Uterus (tissue), 2 donors: Measurements from ENCODE around the gene RAB11FIP4.

ENCODE experiments used
- POLR2A ChIP-seq, 2 donors: fragments of 450-650 bp; IDR thresholded peaks; one replicate each; pipeline ENCODE4 v1.6.1; 2016; ENCODE audit warnings: antibody characterized with exemption in 2 of 2, mild to moderate bottlenecking in 1 of 2, moderate library complexity in 1 of 2
- TF ChIP-seq, protein P1 (sequence below), 4 experiments: fragments of 200-600 bp in 2 of 4; fragments of 450-650 bp in 2 of 4; sonication (generic) in 2 of 4; IDR thresholded peaks; one replicate each; pipeline ENCODE4 v1.5.1; 2016 to 2019; ENCODE audit warnings: antibody characterized with exemption in 4 of 4, mild to moderate bottlenecking in 2 of 4, moderate library complexity in 1 of 4

DNA sequence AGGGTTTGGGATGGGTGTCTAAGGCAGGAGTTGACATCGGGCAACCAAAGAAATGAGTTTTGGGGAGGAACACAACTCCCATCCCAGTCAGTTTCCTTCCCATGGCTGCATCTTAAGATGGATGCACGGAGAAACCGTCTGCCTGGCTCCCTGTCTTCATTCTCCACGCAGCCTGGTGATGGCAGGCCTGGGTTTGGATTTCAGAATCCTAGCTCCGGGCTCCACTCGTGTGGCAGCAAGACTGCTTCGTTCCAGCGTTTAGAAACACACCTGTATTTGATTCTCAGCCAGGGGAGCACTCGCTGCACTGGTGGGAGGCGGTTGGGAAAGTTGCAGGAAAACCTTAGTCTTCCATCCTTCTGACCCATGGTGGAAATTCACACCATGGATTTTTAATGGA lies 141.1 kb downstream of the RAB11FIP4 start:
- no peak for TF ChIP-seq POLR2A (IDR thresholded peaks at IDR 0.05)
- TF ChIP-seq, protein P1, sequence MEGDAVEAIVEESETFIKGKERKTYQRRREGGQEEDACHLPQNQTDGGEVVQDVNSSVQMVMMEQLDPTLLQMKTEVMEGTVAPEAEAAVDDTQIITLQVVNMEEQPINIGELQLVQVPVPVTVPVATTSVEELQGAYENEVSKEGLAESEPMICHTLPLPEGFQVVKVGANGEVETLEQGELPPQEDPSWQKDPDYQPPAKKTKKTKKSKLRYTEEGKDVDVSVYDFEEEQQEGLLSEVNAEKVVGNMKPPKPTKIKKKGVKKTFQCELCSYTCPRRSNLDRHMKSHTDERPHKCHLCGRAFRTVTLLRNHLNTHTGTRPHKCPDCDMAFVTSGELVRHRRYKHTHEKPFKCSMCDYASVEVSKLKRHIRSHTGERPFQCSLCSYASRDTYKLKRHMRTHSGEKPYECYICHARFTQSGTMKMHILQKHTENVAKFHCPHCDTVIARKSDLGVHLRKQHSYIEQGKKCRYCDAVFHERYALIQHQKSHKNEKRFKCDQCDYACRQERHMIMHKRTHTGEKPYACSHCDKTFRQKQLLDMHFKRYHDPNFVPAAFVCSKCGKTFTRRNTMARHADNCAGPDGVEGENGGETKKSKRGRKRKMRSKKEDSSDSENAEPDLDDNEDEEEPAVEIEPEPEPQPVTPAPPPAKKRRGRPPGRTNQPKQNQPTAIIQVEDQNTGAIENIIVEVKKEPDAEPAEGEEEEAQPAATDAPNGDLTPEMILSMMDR (IDR thresholded peaks at IDR 0.05): no peak
